Glutamatergic neuron (in vitro differentiated cells): ENCODE measurements around the gene UBN1. TPM values are rescaled to one million over a fixed set of nuclear protein-coding genes. Genes with fewer than 3 reads are reported as not detected.

Experiments used
- DNase-seq: peaks from one replicate; pipeline ENCODE4 v3.0.0; 2022
- H3K27ac Mint-ChIP-seq: one replicate; pipeline ENCODE4 v1.8.0; 2020; ENCODE audit warnings: mild to moderate bottlenecking, mixed read lengths, inconsistent platforms; ENCODE audit not compliant: unreplicated experiment
- H3K27me3 Mint-ChIP-seq: one replicate; pipeline ENCODE4 v1.8.0; 2020; ENCODE audit warnings: mild to moderate bottlenecking, moderate library complexity, mixed read lengths, inconsistent platforms; ENCODE audit not compliant: unreplicated experiment
- H3K36me3 Mint-ChIP-seq: one replicate; pipeline ENCODE4 v1.8.0; 2020; ENCODE audit warnings: mild to moderate bottlenecking, mixed read lengths, inconsistent platforms; ENCODE audit not compliant: unreplicated experiment
- H3K4me1 Mint-ChIP-seq: one replicate; pipeline ENCODE4 v1.8.0; 2020; ENCODE audit warnings: mild to moderate bottlenecking, low read depth, mixed read lengths, inconsistent platforms; ENCODE audit not compliant: unreplicated experiment
- H3K4me3 Mint-ChIP-seq: one replicate; pipeline ENCODE4 v1.8.0; 2020; ENCODE audit warnings: mild to moderate bottlenecking, mixed read lengths, inconsistent platforms; ENCODE audit not compliant: unreplicated experiment
- H3K9me3 Mint-ChIP-seq: one replicate; pipeline ENCODE4 v1.8.0; 2020; ENCODE audit warnings: mild to moderate bottlenecking, moderate library complexity, mixed read lengths, inconsistent platforms; ENCODE audit not compliant: unreplicated experiment
- CTCF ChIP-seq: fragments of 200-600 bp; sonication (generic); IDR thresholded peaks from one replicate; pipeline ENCODE4 v1.5.0; 2021; ENCODE audit not compliant: partially characterized antibody, unreplicated experiment
- total RNA-seq: library from RNA; stranded (reverse); fragmentation: NEBNext Ultra II Directional; extraction: Animal tissue kit (Norgen Biotek cat#: 25700); gene quantifications from one replicate; pipeline ENCODE4 v1.2.1, GENCODE V29; 2021; ENCODE audit not compliant: unreplicated experiment

UBN1 gene
- total RNA-seq, 1 donor from 2014 or later = 34.3 TPM

- Mint-ChIP-seq H3K4me3 (no peak overlapping the region), H3K27ac (peak overlapping the region; percentile 25), H3K36me3 (no peaks in the 10 kb centered on the region), H3K4me1 (no peaks in the 10 kb centered on the region), H3K27me3 (peaks cover 6% of the 10 kb centered on the region), H3K9me3 (peaks cover 1% of the 10 kb centered on the region)
- DNase-seq = no peak
- TF ChIP-seq CTCF = no peak
Observed at GRCh38 chr16:4904942-4905615, 57.8 kb downstream of the UBN1 start.

- no peak for TF ChIP-seq CTCF
- Mint-ChIP-seq H3K36me3 (no peaks in the 10 kb centered on the region), H3K4me3 (no peak overlapping the region), H3K4me1 (no peaks in the 10 kb centered on the region), H3K9me3 (peaks cover 1% of the 10 kb centered on the region), H3K27me3 (peaks cover 8% of the 10 kb centered on the region), H3K27ac (no peak overlapping the region)
- no peak for DNase-seq
Observed at GRCh38 chr16:4908854-4909401, 61.6 kb downstream of the UBN1 start.

GRCh38 chr16:4909825-4910224 is 62.5 kb downstream of the UBN1 start:
- no peak overlapping the region for H3K4me3 Mint-ChIP-seq
- DNase-seq = no peak
- H3K27ac Mint-ChIP-seq = no peak overlapping the region
- H3K9me3 Mint-ChIP-seq = peaks cover 1% of the 10 kb centered on the region
- no peaks in the 10 kb centered on the region for H3K36me3 Mint-ChIP-seq
- H3K27me3 Mint-ChIP-seq = peaks cover 3% of the 10 kb centered on the region
- TF ChIP-seq CTCF = no peak
- H3K4me1 Mint-ChIP-seq = no peaks in the 10 kb centered on the region

GRCh38 chr16:4910828-4911227 is 63.5 kb downstream of the UBN1 start:
- no peak for TF ChIP-seq CTCF
- Mint-ChIP-seq H3K36me3 (no peaks in the 10 kb centered on the region), H3K4me3 (no peak overlapping the region), H3K9me3 (no peaks in the 10 kb centered on the region), H3K4me1 (no peaks in the 10 kb centered on the region), H3K27ac (no peak overlapping the region), H3K27me3 (peaks cover 2% of the 10 kb centered on the region)
- DNase-seq = no peak

DNA sequence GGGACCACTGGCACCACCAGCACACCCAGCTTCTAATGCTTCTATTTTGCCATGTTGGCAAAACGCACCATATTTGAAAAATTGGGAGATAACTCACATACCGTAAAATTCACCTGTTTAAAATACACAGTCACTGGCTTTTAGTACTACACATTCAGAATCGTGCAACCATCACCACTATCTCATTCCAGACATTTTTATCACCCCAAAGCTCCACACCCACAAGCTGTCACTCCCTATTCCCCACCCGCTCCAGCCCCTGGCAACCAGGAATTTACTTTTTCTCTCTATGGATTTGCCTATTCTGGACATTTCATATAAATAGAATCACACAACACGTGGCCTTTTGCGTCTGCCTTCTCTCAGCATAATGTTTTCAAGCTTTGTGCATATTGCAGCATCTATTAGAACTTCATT is 64.7 kb downstream of the UBN1 start:
- no peak overlapping the region for H3K4me3 Mint-ChIP-seq
- no peak overlapping the region for H3K27ac Mint-ChIP-seq
- no peaks in the 10 kb centered on the region for H3K4me1 Mint-ChIP-seq

More for the DNA sequence above, 64.7 kb downstream of the UBN1 start:
- Mint-ChIP-seq H3K27me3 (peaks cover 2% of the 10 kb centered on the region), H3K36me3 (no peaks in the 10 kb centered on the region), H3K9me3 (no peaks in the 10 kb centered on the region)
- no peak for TF ChIP-seq CTCF
- DNase-seq = no peak
